ENCODE measurements around the gene SMIM10.

SMIM10 gene

DNA sequence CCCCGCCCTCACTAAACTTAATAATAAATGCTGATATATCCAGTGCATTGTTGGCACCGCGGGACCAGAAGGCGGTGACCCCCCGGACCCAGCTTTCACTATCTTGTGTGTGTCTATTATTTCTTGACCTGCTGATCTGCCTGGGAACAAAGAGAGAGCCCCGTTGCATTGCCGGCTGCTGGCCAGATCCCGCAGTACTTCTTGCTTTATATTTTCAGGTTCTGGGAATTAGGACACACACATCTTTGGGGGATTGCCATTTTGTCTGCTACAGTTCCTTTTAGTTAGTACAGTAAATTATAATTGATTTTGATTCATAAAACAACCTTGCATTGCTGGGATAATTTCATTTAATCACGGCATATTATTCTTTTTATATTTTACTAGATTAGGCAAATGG, 33.7 kb downstream of the SMIM10 start:
- no peak for TF ChIP-seq FOXP2 (optimal IDR thresholded peaks at IDR 0.05; ENCODE audit: borderline replicate concordance, extremely low read depth, extremely low read length, insufficient read depth)
- no peak for TF ChIP-seq SIN3A (IDR thresholded peaks at IDR 0.05; ENCODE audit: borderline replicate concordance, insufficient read depth, low read length)
- TF ChIP-seq POLR2AphosphoS5 (IDR thresholded peaks at IDR 0.05; ENCODE audit: low read depth, low read length) = no peak
- TF ChIP-seq TAF1 (IDR thresholded peaks at IDR 0.05; ENCODE audit: borderline replicate concordance, insufficient read depth, low read length) = no peak
- TF ChIP-seq, protein P1, sequence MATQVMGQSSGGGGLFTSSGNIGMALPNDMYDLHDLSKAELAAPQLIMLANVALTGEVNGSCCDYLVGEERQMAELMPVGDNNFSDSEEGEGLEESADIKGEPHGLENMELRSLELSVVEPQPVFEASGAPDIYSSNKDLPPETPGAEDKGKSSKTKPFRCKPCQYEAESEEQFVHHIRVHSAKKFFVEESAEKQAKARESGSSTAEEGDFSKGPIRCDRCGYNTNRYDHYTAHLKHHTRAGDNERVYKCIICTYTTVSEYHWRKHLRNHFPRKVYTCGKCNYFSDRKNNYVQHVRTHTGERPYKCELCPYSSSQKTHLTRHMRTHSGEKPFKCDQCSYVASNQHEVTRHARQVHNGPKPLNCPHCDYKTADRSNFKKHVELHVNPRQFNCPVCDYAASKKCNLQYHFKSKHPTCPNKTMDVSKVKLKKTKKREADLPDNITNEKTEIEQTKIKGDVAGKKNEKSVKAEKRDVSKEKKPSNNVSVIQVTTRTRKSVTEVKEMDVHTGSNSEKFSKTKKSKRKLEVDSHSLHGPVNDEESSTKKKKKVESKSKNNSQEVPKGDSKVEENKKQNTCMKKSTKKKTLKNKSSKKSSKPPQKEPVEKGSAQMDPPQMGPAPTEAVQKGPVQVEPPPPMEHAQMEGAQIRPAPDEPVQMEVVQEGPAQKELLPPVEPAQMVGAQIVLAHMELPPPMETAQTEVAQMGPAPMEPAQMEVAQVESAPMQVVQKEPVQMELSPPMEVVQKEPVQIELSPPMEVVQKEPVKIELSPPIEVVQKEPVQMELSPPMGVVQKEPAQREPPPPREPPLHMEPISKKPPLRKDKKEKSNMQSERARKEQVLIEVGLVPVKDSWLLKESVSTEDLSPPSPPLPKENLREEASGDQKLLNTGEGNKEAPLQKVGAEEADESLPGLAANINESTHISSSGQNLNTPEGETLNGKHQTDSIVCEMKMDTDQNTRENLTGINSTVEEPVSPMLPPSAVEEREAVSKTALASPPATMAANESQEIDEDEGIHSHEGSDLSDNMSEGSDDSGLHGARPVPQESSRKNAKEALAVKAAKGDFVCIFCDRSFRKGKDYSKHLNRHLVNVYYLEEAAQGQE (IDR thresholded peaks at IDR 0.05; ENCODE audit: insufficient read depth in 1 of 2, low read depth in 2 of 2, low read length in 2 of 2) = no peak
